HepG2 (cell line): ENCODE data around the gene GALNT12. TPM values are rescaled to one million over a fixed set of nuclear protein-coding genes. Genes with fewer than 3 reads are reported as not detected.
A peak's percentile ranks its signal among the peaks of the same experiment; 100 is the strongest.

Experiments used
- BRCA1 ChIP-seq: sonication (generic); formaldehyde crosslinking; IDR thresholded peaks from 2 replicates; pipeline ENCODE4 v1.4.0; 2020; ENCODE audit warnings: missing genetic modification reagents
- BRF2 ChIP-seq: sonication (generic); formaldehyde crosslinking; IDR thresholded peaks from 2 replicates; pipeline ENCODE4 v1.8.1; 2022; ENCODE audit warnings: mild to moderate bottlenecking, missing genetic modification reagents
- CBX5 ChIP-seq: sonication (generic); formaldehyde crosslinking; IDR thresholded peaks from 2 replicates; pipeline ENCODE4 v1.4.0; 2020; ENCODE audit warnings: missing genetic modification reagents, borderline replicate concordance
- CHCHD3 ChIP-seq: sonication (generic); formaldehyde crosslinking; IDR thresholded peaks from 2 replicates; pipeline ENCODE4 v1.8.0; 2022; ENCODE audit warnings: mild to moderate bottlenecking, missing genetic modification reagents, moderate library complexity
- HNF1A ChIP-seq, 2 experiments: sonication (generic) in 1 of 2; formaldehyde crosslinking in 1 of 2; IDR thresholded peaks; 2 replicates each; pipeline versions ENCODE4 v1.4.0 to v1.6.1; 2016 to 2020; ENCODE audit warnings: borderline replicate concordance in 1 of 2, low read depth in 1 of 2, mild to moderate bottlenecking in 1 of 2, missing genetic modification reagents in 1 of 2
- HNRNPL ChIP-seq: fragments of 200-400 bp; formaldehyde crosslinking; IDR thresholded peaks from 2 replicates; pipeline ENCODE4 v1.6.1; 2017; ENCODE audit warnings: mild to moderate bottlenecking, low read depth, low read length
- LCORL ChIP-seq, 2 experiments: fragments of 450-650 bp in 1 of 2; sonication (generic) in 1 of 2; formaldehyde crosslinking in 1 of 2; IDR thresholded peaks; 2 replicates each; pipeline versions ENCODE4 v1.5.0 to v1.6.1; 2017 to 2020; ENCODE audit warnings: antibody characterized with exemption in 1 of 2, missing genetic modification reagents in 1 of 2
- NAIF1 ChIP-seq: sonication (generic); formaldehyde crosslinking; IDR thresholded peaks from 2 replicates; pipeline ENCODE4 v1.5.0; 2020; ENCODE audit warnings: mild to moderate bottlenecking, missing genetic modification reagents, borderline replicate concordance
- NFYC ChIP-seq: IDR thresholded peaks from 2 replicates; pipeline ENCODE4 v1.6.1; 2016; ENCODE audit warnings: missing genetic modification reagents, missing compliant biosample characterization
- NONO ChIP-seq, 2 experiments: fragments of 450-650 bp in 1 of 2; sonication (generic) in 1 of 2; formaldehyde crosslinking in 1 of 2; IDR thresholded peaks in 1 of 2; conservative IDR thresholded peaks in 1 of 2; 2 replicates each; pipeline versions ENCODE4 v1.6.1 to v1.8.0; 2017 to 2022; ENCODE audit warnings: mild to moderate bottlenecking in 1 of 2, missing genetic modification reagents in 1 of 2, moderate library complexity in 1 of 2
- NR2F2 ChIP-seq: IDR thresholded peaks from 2 replicates; pipeline ENCODE4 v1.6.1; 2012; ENCODE audit warnings: low read depth, inconsistent platforms, borderline replicate concordance
- RARG ChIP-seq: sonication (generic); formaldehyde crosslinking; IDR thresholded peaks from 2 replicates; pipeline ENCODE4 v1.4.0; 2020; ENCODE audit warnings: low read depth, mild to moderate bottlenecking, missing genetic modification reagents
- THAP8 ChIP-seq: sonication (generic); formaldehyde crosslinking; IDR thresholded peaks from 2 replicates; pipeline ENCODE4 v1.5.1; 2020; ENCODE audit warnings: missing genetic modification reagents, mild to moderate bottlenecking, borderline replicate concordance
- YEATS4 ChIP-seq: sonication (generic); formaldehyde crosslinking; IDR thresholded peaks from 2 replicates; pipeline ENCODE4 v1.4.0; 2020; ENCODE audit warnings: missing genetic modification reagents, borderline replicate concordance
- ZFP36 ChIP-seq: fragments of 150-350 bp; IDR thresholded peaks from 2 replicates; pipeline ENCODE4 v1.6.1; 2018; ENCODE audit warnings: borderline replicate concordance, low read length, low read depth; ENCODE audit not compliant: partially characterized antibody
- ZFP37 ChIP-seq: sonication (generic); formaldehyde crosslinking; IDR thresholded peaks from 2 replicates; pipeline ENCODE4 v1.4.0; 2020; ENCODE audit warnings: missing genetic modification reagents, borderline replicate concordance
- ZNF160 ChIP-seq: sonication (generic); formaldehyde crosslinking; IDR thresholded peaks from 2 replicates; pipeline ENCODE4 v1.8.0; 2022; ENCODE audit warnings: mild to moderate bottlenecking, inconsistent platforms, missing genetic modification reagents
- ZNF335 ChIP-seq: sonication (generic); formaldehyde crosslinking; IDR thresholded peaks from 2 replicates; pipeline ENCODE4 v1.4.0; 2020; ENCODE audit warnings: missing genetic modification reagents
- ZNF382 ChIP-seq: sonication (generic); formaldehyde crosslinking; IDR thresholded peaks from 2 replicates; pipeline ENCODE4 v1.5.0; 2020; ENCODE audit warnings: missing genetic modification reagents, mild to moderate bottlenecking, borderline replicate concordance
- ZNF468 ChIP-seq: sonication (generic); formaldehyde crosslinking; IDR thresholded peaks from 2 replicates; pipeline ENCODE4 v1.8.0; 2022; ENCODE audit warnings: mild to moderate bottlenecking, moderate library complexity, missing genetic modification reagents
- ZNF605 ChIP-seq: sonication (generic); formaldehyde crosslinking; IDR thresholded peaks from 2 replicates; pipeline ENCODE4 v1.8.0; 2022; ENCODE audit warnings: mild to moderate bottlenecking, missing genetic modification reagents
- polyA plus RNA-seq, 8 experiments: library from polyadenylated mRNA; depleted of rRNA in 3 of 8; stranded (reverse) in 7 of 8; unstranded in 1 of 8; fragments of >200 nt; fragmentation: Illumina TruSeq in 4 of 8; extraction: Trizol in 4 of 8; gene quantifications; 2 replicates each; pipeline versions ENCODE4 v1.2.1 to v1.2.3, GENCODE V29; 2011 to 2016; ENCODE audit warnings: low read depth in 4 of 8, missing spikeins in 1 of 8, mixed read lengths in 1 of 8; ENCODE audit not compliant: insufficient read depth in 1 of 8
- total RNA-seq, 5 experiments: library from RNA; depleted of rRNA; stranded (reverse); fragments of >200 nt; fragmentation: Illumina TruSeq; extraction: Trizol; gene quantifications; 2 replicates each; pipeline ENCODE4 v1.2.3, GENCODE V29; 2016; ENCODE audit warnings: low read depth in 1 of 5

Gene GALNT12
- total and polyA plus RNA-seq, 2 of the 13 experiments (the other 11 are each of a cell fraction or from before 2014, with no cell fraction given) = 0.07 TPM; not detected in 1

GRCh38 chr9:98848450-98849149, 41.1 kb downstream of the GALNT12 start (continued):
- TF ChIP-seq CHCHD3 (no peak), CBX5 (CRISPR knock-in tag) (peak; percentile 39; the same call in 1 of the 2 replicates), ZNF160 (no peak), ZNF382 (CRISPR knock-in tag) (no peak), BRF2 (CRISPR knock-in tag) (no peak), HNF1A (IDR thresholded peaks at IDR 0.05; ENCODE audit: low read depth) (no peak), HNF1A (CRISPR knock-in tag; IDR thresholded peaks at IDR 0.05; ENCODE audit: borderline replicate concordance) (no peak), ZFP37 (CRISPR knock-in tag) (no peak), NFYC (CRISPR knock-in tag) (no peak), NAIF1 (CRISPR knock-in tag) (no peak), ZNF468 (CRISPR knock-in tag) (no peak), ZFP36 (no peak), NR2F2 (no peak), THAP8 (CRISPR knock-in tag) (no peak), ZNF335 (CRISPR knock-in tag) (peak; percentile 43; the same call in 1 of the 2 replicates), YEATS4 (CRISPR knock-in tag) (no peak), HNRNPL (no peak), RARG (no peak), NONO (IDR thresholded peaks at IDR 0.05) (no peak), NONO (CRISPR knock-in tag; conservative IDR thresholded peaks at IDR 0.05) (peak; percentile 50; the same call in 1 of the 2 replicates), BRCA1 (CRISPR knock-in tag) (no peak), LCORL (IDR thresholded peaks at IDR 0.05) (no peak), LCORL (CRISPR knock-in tag; IDR thresholded peaks at IDR 0.05) (no peak), ZNF605 (no peak)
